DMS 273 treated with DMSO at 0.1 percent for 48 hours (cell line): Measurements from ENCODE around the gene AP3B1.

Experiments
- DNase-seq: peaks from one replicate; lab custom pipeline; 2025; lab: John Stamatoyannopoulos, UW

Gene AP3B1, protein sequence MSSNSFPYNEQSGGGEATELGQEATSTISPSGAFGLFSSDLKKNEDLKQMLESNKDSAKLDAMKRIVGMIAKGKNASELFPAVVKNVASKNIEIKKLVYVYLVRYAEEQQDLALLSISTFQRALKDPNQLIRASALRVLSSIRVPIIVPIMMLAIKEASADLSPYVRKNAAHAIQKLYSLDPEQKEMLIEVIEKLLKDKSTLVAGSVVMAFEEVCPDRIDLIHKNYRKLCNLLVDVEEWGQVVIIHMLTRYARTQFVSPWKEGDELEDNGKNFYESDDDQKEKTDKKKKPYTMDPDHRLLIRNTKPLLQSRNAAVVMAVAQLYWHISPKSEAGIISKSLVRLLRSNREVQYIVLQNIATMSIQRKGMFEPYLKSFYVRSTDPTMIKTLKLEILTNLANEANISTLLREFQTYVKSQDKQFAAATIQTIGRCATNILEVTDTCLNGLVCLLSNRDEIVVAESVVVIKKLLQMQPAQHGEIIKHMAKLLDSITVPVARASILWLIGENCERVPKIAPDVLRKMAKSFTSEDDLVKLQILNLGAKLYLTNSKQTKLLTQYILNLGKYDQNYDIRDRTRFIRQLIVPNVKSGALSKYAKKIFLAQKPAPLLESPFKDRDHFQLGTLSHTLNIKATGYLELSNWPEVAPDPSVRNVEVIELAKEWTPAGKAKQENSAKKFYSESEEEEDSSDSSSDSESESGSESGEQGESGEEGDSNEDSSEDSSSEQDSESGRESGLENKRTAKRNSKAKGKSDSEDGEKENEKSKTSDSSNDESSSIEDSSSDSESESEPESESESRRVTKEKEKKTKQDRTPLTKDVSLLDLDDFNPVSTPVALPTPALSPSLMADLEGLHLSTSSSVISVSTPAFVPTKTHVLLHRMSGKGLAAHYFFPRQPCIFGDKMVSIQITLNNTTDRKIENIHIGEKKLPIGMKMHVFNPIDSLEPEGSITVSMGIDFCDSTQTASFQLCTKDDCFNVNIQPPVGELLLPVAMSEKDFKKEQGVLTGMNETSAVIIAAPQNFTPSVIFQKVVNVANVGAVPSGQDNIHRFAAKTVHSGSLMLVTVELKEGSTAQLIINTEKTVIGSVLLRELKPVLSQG

DNA sequence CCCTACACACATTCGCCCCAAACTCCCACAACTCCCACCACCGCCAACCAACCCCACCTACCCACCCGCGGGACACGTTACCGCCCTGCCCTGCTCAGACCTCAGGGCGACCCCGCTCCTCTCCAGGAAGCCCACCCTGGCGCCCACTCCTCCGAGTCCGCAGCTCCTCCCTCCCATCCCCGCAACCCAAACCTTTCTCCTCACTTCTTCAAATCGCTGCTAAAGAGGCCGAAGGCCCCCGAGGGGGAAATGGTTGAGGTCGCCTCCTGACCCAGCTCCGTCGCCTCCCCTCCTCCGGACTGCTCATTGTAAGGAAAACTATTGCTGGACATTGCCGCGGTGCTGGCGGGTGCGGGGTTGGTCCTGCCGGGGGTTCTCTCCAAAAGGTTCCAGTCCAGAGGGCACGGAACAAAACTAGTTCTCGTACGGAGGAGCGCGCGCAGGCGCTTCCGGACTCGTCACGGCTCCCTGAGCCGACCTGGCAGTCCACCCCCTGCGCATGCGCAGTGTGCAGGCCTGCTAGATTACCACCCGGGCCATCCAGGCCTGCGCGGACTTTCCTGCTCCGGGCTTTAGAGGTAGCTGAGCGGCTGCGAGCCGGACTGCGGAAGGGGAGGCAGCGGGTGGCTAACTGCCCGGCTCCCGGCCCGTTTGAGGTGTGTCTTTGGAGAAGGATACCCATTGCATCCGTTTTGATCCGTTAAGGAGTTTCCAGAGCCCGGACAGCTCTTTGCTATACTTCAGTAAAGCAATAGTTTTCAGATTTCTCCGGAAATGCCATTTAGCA is at the start of gene AP3B1:
Gene AP3B1 (minus strand): TSS at position 451 of the 787 bp plus-strand sequence. CDS start 119 bp downstream, at position 332.
- DNase-seq: peak; percentile 96

DNA sequence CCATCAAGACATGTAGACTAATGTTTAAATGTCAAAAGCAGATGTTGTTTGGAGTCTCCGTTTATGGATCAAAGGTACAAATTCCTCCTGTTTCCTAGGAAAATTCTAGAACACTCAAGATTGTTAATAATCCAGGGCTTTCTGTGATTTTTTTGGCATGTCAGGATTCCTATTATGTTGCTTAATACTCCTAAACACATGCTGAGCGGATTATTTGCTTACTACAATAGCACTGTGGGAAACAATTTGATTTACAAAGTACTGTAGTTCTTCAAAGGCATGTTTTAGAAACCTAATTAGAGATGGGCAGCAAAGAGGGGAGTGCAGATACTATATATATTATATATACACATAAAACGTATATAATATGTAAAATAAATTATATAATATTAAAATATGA is 46.9 kb upstream of the AP3B1 start:
- no peak for DNase-seq

- no peak for DNase-seq
These were observed 45.3 kb upstream of the AP3B1 start for GRCh38 chr5:78339617-78340436.

DNA sequence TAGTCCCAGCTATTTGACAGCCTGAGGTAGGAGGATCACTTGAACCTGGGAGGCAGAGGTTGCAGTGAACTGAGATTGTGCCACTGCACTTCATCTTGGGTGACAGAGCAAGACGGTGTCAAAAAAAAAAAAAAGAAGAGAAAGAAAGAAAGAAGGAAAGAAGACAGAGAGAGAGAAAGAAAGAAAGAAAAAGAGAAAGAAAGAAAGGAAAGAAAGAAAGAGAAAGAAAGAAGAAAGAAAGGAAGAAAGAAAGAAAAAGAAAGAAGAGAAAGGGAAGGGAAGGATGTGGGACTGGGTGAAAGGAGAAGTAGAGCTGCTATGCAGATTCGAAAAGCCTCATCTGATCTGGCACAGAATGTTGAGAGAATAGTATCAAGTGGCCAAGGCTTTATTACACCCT is 42.2 kb upstream of the AP3B1 start:
- DNase-seq: no peak

GRCh38 chr5:78335976-78336375 is 41.5 kb upstream of the AP3B1 start:
- peak; percentile 78 for DNase-seq

DNA sequence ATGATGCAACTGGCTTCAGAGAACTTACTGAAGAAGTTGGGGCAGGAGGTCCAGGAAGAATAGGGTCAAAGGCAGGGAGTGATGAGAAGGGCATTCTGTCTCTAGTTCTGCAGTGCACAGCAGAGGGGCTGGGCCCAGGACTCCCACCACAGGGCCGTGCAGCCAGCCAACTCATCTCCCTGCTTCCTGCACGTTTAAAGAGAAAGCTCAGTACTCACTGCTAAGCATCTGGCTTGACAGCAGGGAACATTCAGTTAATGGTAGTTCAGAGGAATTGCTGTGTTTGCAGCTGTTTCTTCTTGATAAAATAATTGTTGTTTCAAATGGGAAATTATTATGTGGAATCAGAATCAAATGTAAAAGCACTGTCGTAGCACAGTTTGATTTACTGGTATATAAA is 40.3 kb upstream of the AP3B1 start:
- DNase-seq: peak; percentile 69

GRCh38 chr5:78331523-78332080 is 37.1 kb upstream of the AP3B1 start:
- DNase-seq: no peak

GRCh38 chr5:78328585-78329173 is 34.2 kb upstream of the AP3B1 start:
- no peak for DNase-seq

DNA sequence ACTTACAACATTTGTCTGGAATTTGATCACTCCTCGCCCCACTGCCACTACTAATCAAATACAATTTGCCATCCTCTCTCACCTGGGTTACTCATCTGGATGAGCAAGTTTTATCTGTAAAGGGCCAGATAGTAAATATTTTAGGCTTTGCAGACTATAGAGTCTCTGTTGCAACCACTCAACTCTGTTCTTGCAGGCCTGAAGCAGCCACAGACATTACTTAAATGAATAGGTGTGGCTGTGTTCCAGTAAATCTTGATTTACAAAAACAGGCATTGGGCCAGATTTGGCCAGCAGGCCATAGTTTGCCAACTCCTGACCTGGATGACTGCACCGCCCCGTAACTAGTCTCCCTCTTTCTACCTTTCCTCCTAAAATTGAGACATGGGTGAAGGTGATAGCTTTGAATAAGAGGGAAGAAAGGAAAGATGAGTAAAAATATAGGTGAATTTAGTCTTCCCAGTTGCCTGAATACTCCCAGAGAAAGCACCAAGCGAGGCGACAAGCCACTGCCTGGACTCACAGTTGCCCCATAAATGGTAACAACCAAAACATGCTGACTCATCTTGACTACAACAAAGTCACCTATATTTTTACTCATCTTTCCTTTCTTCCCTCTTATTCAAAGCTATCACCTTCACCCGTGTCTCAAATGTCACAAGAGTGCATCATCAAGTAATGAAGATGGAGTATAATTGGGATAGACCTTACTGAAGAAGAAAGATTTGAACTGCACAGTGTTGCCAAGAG is 33.4 kb upstream of the AP3B1 start:
- DNase-seq: no peak

DNA sequence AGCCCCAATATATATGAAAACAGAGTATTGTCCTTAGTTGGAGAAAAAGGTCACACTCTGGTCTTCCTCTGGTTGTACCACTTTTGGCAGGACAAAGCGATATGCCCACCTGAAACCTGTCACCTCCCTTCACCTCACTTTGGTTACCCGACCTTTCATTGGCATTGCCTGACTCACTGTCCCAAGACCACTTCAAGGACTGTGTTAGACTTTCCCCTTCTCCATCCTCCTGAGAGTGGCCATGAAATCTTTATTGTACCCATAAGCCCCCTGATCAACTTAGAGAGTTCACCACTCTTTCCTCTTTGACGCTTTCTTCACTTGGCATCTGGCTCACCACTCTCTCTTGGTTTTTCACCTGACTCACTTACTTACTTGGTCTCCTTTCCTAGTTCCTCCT is 32.4 kb upstream of the AP3B1 start:
- no peak for DNase-seq

DNA sequence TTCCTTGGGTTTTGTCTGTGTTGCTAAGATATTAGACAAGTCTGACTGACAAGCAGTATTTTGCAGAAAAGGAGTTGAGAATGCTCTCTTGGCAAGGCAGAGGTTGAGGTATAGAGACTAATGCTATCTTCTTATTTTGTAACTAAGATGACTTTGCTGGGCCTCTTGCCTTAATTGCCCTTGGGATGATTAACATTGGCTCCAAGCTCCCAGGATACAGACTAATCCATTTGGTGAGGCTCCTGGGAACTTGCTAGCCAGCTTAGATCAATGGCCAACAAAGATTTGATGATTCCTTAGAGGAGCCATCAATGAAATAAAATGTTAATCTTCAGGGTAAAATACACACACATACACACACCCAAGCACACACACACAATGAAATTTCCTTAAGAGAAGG is 28.7 kb upstream of the AP3B1 start:
- no peak for DNase-seq

DNA sequence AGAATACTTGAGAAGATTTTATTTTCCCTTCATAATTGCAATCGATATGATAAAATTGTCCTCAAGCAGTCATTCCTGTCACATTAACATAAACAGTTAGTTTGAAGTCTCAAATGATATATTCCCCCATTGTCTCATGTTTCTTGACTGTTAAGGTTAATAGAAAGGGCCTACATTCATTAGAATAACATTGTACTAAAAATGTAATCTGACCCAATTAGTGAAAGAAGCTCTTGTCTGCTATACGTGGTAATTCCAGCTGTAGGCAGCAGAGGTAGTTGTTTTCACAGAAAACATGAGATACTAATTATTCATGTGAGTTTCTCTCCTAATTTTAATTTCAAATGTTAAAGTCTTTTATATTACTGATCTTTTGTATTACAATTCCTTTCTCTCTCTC is 25.9 kb upstream of the AP3B1 start:
- DNase-seq: no peak

- DNase-seq: no peak
These were observed 23.8 kb upstream of the AP3B1 start for GRCh38 chr5:78318337-78318736.

DNA sequence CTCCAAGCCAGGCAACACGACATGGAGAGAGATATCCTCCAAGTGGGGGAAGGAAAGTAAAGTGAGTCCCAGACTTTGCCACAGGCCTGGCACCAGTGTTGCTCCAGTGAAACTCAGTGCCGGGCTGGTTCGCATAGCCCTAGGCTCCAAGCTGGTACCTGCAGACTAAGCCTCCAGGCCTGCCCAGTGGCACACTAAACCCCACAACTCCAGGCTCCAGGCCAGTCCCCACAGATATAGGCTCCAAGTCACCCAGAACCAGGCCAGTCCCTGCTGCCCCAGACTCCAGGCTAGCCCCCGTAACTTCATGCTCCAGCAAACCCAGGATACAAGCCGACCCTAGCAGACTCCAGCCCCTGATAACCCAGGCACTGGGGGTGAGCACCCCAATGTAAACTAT is 23.0 kb upstream of the AP3B1 start:
- DNase-seq: no peak

DNA sequence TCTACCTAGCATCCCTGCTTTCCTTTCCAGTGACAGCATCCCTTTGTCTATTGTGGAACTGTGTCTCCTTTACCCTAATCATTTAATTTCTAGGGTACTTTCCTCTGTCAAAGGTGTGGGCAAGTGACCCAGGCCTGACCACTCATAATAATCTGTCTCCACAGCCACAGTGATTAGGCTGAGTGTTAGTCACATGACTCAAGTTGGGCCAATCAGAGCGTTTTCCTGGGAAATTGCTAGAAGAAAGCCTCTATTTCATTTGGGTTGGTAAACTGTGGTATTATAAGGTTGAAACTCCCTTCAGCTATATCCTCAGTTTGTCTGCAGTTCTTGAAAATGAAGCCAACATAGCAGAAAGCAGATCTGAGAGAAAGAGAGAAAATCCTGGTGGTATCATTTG is 14.2 kb upstream of the AP3B1 start:
- no peak for DNase-seq

DNA sequence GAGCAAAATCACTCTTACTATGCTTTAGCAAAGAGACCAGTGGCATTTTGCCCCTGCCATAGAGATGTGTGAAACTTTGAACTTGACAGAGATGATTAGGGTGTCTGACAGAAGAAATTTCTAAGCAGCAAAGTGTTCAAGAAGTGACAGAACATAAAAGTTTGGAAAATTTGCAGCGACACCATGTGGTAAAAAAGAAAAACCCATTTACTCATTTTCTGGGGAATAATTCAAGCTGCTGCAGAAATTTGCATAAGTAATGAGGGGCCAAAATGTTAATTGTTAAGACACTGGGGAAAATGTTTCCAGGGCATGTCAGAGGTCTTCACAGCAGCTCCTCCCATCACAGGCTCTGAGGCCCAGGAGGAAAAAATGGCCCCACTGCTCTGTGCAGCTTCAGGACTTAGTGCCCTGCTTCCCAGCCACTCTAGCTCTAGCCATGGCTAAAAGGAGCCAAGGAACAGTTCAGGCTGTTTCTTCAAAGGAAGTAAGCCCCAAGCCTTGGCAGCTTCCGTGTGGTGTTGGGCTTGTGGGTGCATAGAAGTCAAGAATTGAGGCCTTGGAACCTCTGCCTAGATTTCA is 6.1 kb upstream of the AP3B1 start:
- no peak for DNase-seq

DNA sequence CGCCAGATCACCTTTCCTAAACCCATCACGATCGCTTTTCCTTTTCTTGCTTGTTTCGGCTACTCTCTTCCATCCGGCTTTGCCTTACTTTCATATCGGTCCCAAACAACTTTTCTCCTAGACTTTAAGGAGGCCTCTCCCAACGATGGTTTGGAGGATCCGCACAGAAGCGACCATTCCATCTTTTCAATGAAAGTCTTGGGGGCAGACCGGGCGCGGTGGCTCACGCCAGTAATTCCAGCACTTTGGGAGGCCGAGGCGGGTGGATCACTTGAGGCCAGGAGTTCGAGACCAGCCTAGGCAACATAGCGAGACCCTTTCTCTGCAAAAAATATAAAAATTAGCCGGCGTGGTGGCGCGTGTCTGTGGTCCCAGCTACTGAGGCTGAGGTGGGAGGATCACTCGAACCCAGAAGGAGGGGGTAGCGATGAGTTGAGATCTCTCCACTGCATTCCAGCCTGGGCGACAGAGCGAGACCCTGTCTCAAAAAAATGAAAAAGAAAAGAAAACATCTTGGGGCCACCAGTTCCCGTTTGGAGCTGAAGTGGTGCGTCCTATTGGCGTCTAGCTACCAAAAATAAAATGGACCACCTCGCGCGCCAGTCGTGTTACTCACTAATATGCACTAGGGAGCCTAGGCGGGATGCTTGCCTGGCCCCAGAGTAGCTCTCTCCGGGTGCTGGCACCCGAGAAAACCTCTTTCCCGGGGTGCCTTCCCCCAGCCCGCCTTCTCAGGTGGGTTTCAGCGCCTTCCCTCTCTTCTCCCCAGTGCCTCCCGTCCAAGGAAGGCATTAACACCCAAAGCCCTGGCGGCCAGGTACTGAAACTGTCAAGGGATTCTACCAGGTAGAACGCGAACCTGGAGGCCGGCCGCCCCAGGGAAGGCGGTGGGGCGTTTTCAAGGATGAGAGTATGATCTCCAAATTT is 800 bp upstream of the AP3B1 start:
- DNase-seq: no peak

DNA sequence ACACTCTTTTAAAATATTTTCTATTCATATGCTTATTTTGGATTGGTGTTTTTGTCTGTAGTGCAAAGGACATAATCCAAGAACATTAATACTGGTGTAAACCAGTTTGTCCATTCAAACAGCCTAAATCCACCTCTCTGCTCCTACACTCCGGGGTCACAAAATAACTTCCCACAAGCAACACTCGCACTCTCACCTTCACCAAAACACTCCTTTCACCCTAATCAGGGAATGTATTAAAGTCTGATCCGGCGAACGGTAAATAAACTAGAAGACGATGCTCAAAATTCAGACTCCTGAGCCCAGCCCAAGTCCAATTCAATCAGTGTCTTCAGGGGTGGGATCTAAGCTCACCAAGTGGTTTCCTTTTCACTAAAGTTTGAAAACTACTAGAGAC is 649 bp downstream of the AP3B1 start:
- no peak for DNase-seq
